Activated CD4-positive, CD25-positive, alpha-beta regulatory T cell treated with anti-CD3 and anti-CD28 coated beads, Interleukin-2, amount 50 U/mL, for 72 hours (primary cell): ENCODE results near the gene CAMK1D.
"Not testable (repeated sequence)": the region's sequence is repeated elsewhere in the genome, so short reads cannot be mapped to it uniquely, and the experiment has no call there.

Experiments used
- DNase-seq: peaks from one replicate; pipeline ENCODE4 v3.0.0; 2021

CAMK1D gene

GRCh38 chr10:12534824-12535223 is 185.5 kb downstream of the CAMK1D start:
- no peak for DNase-seq

- DNase-seq: no peak
Observed at GRCh38 chr10:12535656-12536055, 186.3 kb downstream of the CAMK1D start.

- no peak for DNase-seq
Observed at GRCh38 chr10:12538491-12538995, 189.2 kb downstream of the CAMK1D start.

- no peak for DNase-seq
Observed at GRCh38 chr10:12539350-12540164, 190.2 kb downstream of the CAMK1D start.

- DNase-seq: no peak
Observed at GRCh38 chr10:12540341-12540781, 191.0 kb downstream of the CAMK1D start.

GRCh38 chr10:12541446-12542067 is 192.2 kb downstream of the CAMK1D start:
- no peak for DNase-seq

- no peak for DNase-seq
Observed at GRCh38 chr10:12542133-12542670, 192.9 kb downstream of the CAMK1D start.

- DNase-seq: no peak
Observed at GRCh38 chr10:12543589-12543988, 194.2 kb downstream of the CAMK1D start.

- DNase-seq: not testable (repeated sequence)
Observed at GRCh38 chr10:12546160-12546802, 196.9 kb downstream of the CAMK1D start.

GRCh38 chr10:12547301-12547771 is 198.0 kb downstream of the CAMK1D start:
- DNase-seq: no peak

GRCh38 chr10:12549297-12549696 is 199.9 kb downstream of the CAMK1D start:
- no peak for DNase-seq

- DNase-seq: no peak
Observed at GRCh38 chr10:12550994-12551393, 201.6 kb downstream of the CAMK1D start.

- DNase-seq: no peak
Observed at GRCh38 chr10:12556039-12556438, 206.7 kb downstream of the CAMK1D start.

GRCh38 chr10:12559578-12560178 is 210.3 kb downstream of the CAMK1D start:
- DNase-seq: no peak

GRCh38 chr10:12561307-12561706 is 212.0 kb downstream of the CAMK1D start:
- no peak for DNase-seq

- no peak for DNase-seq
Observed at GRCh38 chr10:12561720-12562119, 212.4 kb downstream of the CAMK1D start.

- no peak for DNase-seq
Observed at GRCh38 chr10:12563489-12563888, 214.1 kb downstream of the CAMK1D start.

- DNase-seq: no peak
Observed at GRCh38 chr10:12564173-12564572, 214.8 kb downstream of the CAMK1D start.

- DNase-seq: no peak
Observed at GRCh38 chr10:12566161-12567115, 217.1 kb downstream of the CAMK1D start.

- no peak for DNase-seq
Observed at GRCh38 chr10:12568391-12569009, 219.2 kb downstream of the CAMK1D start.

- DNase-seq: no peak
Observed at GRCh38 chr10:12572281-12572680, 222.9 kb downstream of the CAMK1D start.
